ENCODE results near the gene AP1M2.

DNA sequence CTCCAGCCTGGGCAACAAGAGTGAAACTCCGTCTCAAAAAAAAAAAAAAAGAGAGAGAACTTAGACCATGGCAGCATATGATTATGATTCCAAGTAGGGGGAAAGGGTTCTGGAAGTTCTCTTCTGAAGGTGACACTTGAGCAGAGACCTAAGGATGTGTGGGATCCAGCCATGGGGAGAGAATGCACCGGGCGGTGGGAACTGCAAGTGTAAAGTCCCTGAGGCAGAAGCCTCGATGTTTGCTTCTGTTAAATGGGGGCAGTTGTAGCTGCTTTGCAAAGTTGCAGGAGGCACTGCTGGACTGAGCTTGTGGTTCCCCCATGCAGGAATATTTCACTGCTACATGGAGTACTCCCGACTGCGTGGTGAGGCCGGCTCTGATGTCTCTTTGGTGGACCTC, 47.3 kb upstream of the AP1M2 start:
- TF ChIP-seq ZNF8 (CRISPR knock-in tag; IDR thresholded peaks at IDR 0.05) (no peak), GLIS3 (CRISPR knock-in tag; IDR thresholded peaks at IDR 0.05) (no peak), ARNTL (CRISPR knock-in tag; IDR thresholded peaks at IDR 0.05; ENCODE audit: borderline replicate concordance, low read depth) (no peak), ZNF565 (CRISPR knock-in tag; conservative IDR thresholded peaks at IDR 0.05; ENCODE audit: low read depth) (no peak), ZC3H10 (CRISPR knock-in tag; IDR thresholded peaks at IDR 0.05) (no peak), OSR1 (CRISPR knock-in tag; IDR thresholded peaks at IDR 0.05) (no peak)
- TF ChIP-seq, protein P1, sequence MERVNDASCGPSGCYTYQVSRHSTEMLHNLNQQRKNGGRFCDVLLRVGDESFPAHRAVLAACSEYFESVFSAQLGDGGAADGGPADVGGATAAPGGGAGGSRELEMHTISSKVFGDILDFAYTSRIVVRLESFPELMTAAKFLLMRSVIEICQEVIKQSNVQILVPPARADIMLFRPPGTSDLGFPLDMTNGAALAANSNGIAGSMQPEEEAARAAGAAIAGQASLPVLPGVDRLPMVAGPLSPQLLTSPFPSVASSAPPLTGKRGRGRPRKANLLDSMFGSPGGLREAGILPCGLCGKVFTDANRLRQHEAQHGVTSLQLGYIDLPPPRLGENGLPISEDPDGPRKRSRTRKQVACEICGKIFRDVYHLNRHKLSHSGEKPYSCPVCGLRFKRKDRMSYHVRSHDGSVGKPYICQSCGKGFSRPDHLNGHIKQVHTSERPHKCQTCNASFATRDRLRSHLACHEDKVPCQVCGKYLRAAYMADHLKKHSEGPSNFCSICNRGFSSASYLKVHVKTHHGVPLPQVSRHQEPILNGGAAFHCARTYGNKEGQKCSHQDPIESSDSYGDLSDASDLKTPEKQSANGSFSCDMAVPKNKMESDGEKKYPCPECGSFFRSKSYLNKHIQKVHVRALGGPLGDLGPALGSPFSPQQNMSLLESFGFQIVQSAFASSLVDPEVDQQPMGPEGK (CRISPR knock-in tag; IDR thresholded peaks at IDR 0.05; ENCODE audit: borderline replicate concordance): no peak
- TF ChIP-seq, protein P2, sequence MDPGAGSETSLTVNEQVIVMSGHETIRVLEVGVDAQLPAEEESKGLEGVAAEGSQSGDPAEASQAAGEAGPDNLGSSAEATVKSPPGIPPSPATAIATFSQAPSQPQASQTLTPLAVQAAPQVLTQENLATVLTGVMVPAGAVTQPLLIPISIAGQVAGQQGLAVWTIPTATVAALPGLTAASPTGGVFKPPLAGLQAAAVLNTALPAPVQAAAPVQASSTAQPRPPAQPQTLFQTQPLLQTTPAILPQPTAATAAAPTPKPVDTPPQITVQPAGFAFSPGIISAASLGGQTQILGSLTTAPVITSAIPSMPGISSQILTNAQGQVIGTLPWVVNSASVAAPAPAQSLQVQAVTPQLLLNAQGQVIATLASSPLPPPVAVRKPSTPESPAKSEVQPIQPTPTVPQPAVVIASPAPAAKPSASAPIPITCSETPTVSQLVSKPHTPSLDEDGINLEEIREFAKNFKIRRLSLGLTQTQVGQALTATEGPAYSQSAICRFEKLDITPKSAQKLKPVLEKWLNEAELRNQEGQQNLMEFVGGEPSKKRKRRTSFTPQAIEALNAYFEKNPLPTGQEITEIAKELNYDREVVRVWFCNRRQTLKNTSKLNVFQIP (CRISPR knock-in tag; IDR thresholded peaks at IDR 0.05; ENCODE audit: borderline replicate concordance, low read depth): no peak

Measured in SK-N-SH treated with all-trans-retinoic acid at 6 μM for 48 hours (cell line).